Endothelial cell of umbilical vein (primary cell): ENCODE data around the gene IL17F. TPM values are rescaled to one million over a fixed set of nuclear protein-coding genes. Genes with fewer than 3 reads are reported as not detected.

Experiments used
- BruUV-seq: library from RNA; stranded (reverse); fragments of 400-500 nt; replicated peaks from 2 replicates; lab custom pipeline; 2021; lab: Mats Ljungman, UMichigan
- CTCF ChIA-PET: fragments of 300-600, 350-600 bp; sonication (Branson Sonifier 250); formaldehyde crosslinking; loops from one replicate; lab custom pipeline; 2021; ENCODE audit warnings: antibody characterized with exemption, inconsistent platforms; lab: Charles Lee
- POLR2A ChIA-PET: fragments of 300-600, 350-600 bp; sonication (Branson Sonifier 250); formaldehyde crosslinking; loops from one replicate; lab custom pipeline; 2021; ENCODE audit warnings: antibody characterized with exemption, inconsistent platforms; lab: Charles Lee
- DNase-seq: peaks from one replicate; pipeline ENCODE4 v3.0.0-alpha.2; 2011; ENCODE audit warnings: low read depth, low spot score
- FAIRE-seq: peaks from 2 replicates; lab custom pipeline; 2011; peaks lifted over from hg19 to GRCh38; lab: Jason Lieb, UNC
- H2AFZ ChIP-seq: 2 replicates; pipeline ENCODE4 v1.6.0; 2012; ENCODE audit warnings: low read depth, low read length, control low read depth, inconsistent platforms
- H3K27ac ChIP-seq: 2 replicates; pipeline ENCODE4 v1.5.1; 2011; ENCODE audit warnings: low read depth, mild to moderate bottlenecking, control low read depth, low read length, moderate library complexity; ENCODE audit not compliant: insufficient read depth
- H3K27me3 ChIP-seq, 2 experiments: 2 replicates each; pipeline versions ENCODE4 v1.6.0 to v1.6.1; 2011; ENCODE audit warnings: low read length in 2 of 2, mixed read lengths in 1 of 2; ENCODE audit not compliant: control insufficient read depth in 2 of 2, insufficient read depth in 2 of 2
- H3K36me3 ChIP-seq, 2 experiments: 2 replicates in 1 of 2; 3 replicates in 1 of 2; pipeline ENCODE4 v1.5.1; 2011; ENCODE audit warnings: low read length in 2 of 2, mild to moderate bottlenecking in 1 of 2, moderate library complexity in 1 of 2; ENCODE audit not compliant: control insufficient read depth in 2 of 2, insufficient read depth in 2 of 2; ENCODE audit errors: extremely low read depth in 1 of 2
- H3K4me1 ChIP-seq: 3 replicates; pipeline ENCODE4 v1.5.1; 2011; ENCODE audit warnings: mild to moderate bottlenecking, low read length; ENCODE audit not compliant: control insufficient read depth, insufficient read depth; ENCODE audit errors: extremely low read depth
- H3K4me2 ChIP-seq: 2 replicates; pipeline ENCODE4 v1.6.1; 2011; ENCODE audit warnings: low read length, control low read depth, mixed read lengths; ENCODE audit not compliant: insufficient read depth
- H3K4me3 ChIP-seq, 3 experiments: fragments of 200-600 bp in 1 of 3; sonication (generic), shearing (Covaris generic) in 1 of 3; replicated peaks in 1 of 3; 2 replicates each; pipeline ENCODE4 v1.5.1; 2011 to 2016; ENCODE audit warnings: control low read depth in 3 of 3, low read length in 3 of 3, mild to moderate bottlenecking in 2 of 3, inconsistent platforms in 1 of 3, low read depth in 1 of 3, moderate library complexity in 1 of 3; ENCODE audit not compliant: insufficient read depth in 1 of 3
- H3K79me2 ChIP-seq: 2 replicates; pipeline ENCODE4 v1.6.0; 2012; ENCODE audit warnings: low read length, inconsistent platforms; ENCODE audit not compliant: control insufficient read depth, insufficient read depth
- H3K9ac ChIP-seq: replicated peaks from 2 replicates; pipeline ENCODE3; 2011; ENCODE audit warnings: low read length, control low read depth; ENCODE audit not compliant: insufficient read depth; ENCODE audit errors: extremely low read depth
- H3K9me1 ChIP-seq: replicated peaks from 3 replicates; pipeline ENCODE4 v1.6.0; 2011; ENCODE audit warnings: mild to moderate bottlenecking, low read length; ENCODE audit not compliant: control insufficient read depth, insufficient read depth; ENCODE audit errors: extremely low read depth
- H3K9me3 ChIP-seq: replicated peaks from 2 replicates; pipeline ENCODE4 v1.5.1; 2012; ENCODE audit warnings: low read length, inconsistent platforms; ENCODE audit not compliant: control insufficient read depth, insufficient read depth
- H4K20me1 ChIP-seq: replicated peaks from 2 replicates; pipeline ENCODE3; 2011; ENCODE audit warnings: mild to moderate bottlenecking, low read length; ENCODE audit not compliant: control insufficient read depth, insufficient read depth; ENCODE audit errors: extremely low read depth
- CTCF ChIP-seq, 2 donors: IDR thresholded peaks; 1 replicate in 1 of 2; 2 replicates in 1 of 2; pipeline ENCODE4 v1.5.1; 2011; ENCODE audit warnings: low read length in 2 of 2, mild to moderate bottlenecking in 2 of 2, moderate library complexity in 2 of 2, control low read depth in 1 of 2, inconsistent platforms in 1 of 2, low read depth in 1 of 2; ENCODE audit not compliant: insufficient read depth in 1 of 2; ENCODE audit errors: extremely low read depth in 1 of 2
- EZH2 ChIP-seq: IDR thresholded peaks from 2 replicates; pipeline ENCODE4 v1.6.1; 2012; ENCODE audit warnings: borderline replicate concordance, low read depth, mild to moderate bottlenecking, moderate library complexity, low read length, inconsistent platforms; ENCODE audit not compliant: severe bottlenecking
- FOS ChIP-seq: IDR thresholded peaks from 2 replicates; pipeline ENCODE4 v1.6.1; 2011; ENCODE audit warnings: mild to moderate bottlenecking, low read length, moderate library complexity, borderline replicate concordance; ENCODE audit not compliant: insufficient read depth
- GATA2 ChIP-seq: IDR thresholded peaks from 2 replicates; pipeline ENCODE4 v1.7.0; 2011; ENCODE audit warnings: low read depth, mild to moderate bottlenecking, moderate library complexity, mixed read lengths, low read length; ENCODE audit not compliant: insufficient read length, insufficient read depth
- JUN ChIP-seq: IDR thresholded peaks from 2 replicates; pipeline ENCODE4 v1.6.1; 2011; ENCODE audit warnings: borderline replicate concordance, low read depth; ENCODE audit not compliant: insufficient read length, insufficient read depth
- MAX ChIP-seq: IDR thresholded peaks from 2 replicates; pipeline ENCODE4 v1.6.1; 2011; ENCODE audit not compliant: insufficient read depth, insufficient read length
- MYC ChIP-seq: IDR thresholded peaks from one replicate; pipeline ENCODE4 v1.6.1; 2011; ENCODE audit warnings: mild to moderate bottlenecking, low read depth, low read length
- POLR2A ChIP-seq: IDR thresholded peaks from 2 replicates; pipeline ENCODE4 v1.6.1; 2012; ENCODE audit warnings: low read depth, mild to moderate bottlenecking, control low read depth, low read length
- POLR2AphosphoS5 ChIP-seq: IDR thresholded peaks from 2 replicates; pipeline ENCODE4 v1.6.1; 2012; ENCODE audit warnings: low read depth, mild to moderate bottlenecking, control low read depth, low read length, moderate library complexity; ENCODE audit not compliant: insufficient read depth
- dilution Hi-C: fragments of 300-500 bp; cut with MboI; formaldehyde crosslinking; loops from one replicate; pipeline ENCODE4 v1.15.0; 2019; ENCODE audit warnings: low sequenced_read_pairs; ENCODE audit not compliant: extremely low pct_ligation_motif_present
- intact Hi-C: fragments of 100-400 bp; cut with micrococcal nuclease; formaldehyde crosslinking; loops from one replicate; pipeline ENCODE4 v1.10.0; 2022
- polyA plus RNA-seq, 4 experiments: library from polyadenylated mRNA; depleted of rRNA in 3 of 4; stranded (reverse) in 3 of 4; unstranded in 1 of 4; fragments of >200 nt; gene quantifications; 2 replicates each; pipeline versions ENCODE4 v1.2.1 to v1.2.3, GENCODE V29; 2011 to 2012; ENCODE audit warnings: missing spikeins in 1 of 4
- total RNA-seq: library from RNA; stranded (reverse); gene quantifications from 2 replicates; pipeline ENCODE4 v1.2.3, GENCODE V29; 2021

Gene IL17F
- total and polyA plus RNA-seq, 2 donors (not counting 3 experiments of a cell fraction or from before 2014, with no cell fraction given): not detected

GRCh38 chr6:52195886-52196285 is 48.4 kb downstream of the IL17F start:
- Histone ChIP-seq H3K27ac (no peak overlapping the region), H3K9ac (no peak overlapping the region), H3K9me3 (no peaks in the 10 kb centered on the region), H3K4me1 (no peaks in the 10 kb centered on the region), H4K20me1 (no peaks in the 10 kb centered on the region), H3K36me3 (no peaks in the 10 kb centered on the region), H3K9me1 (no peaks in the 10 kb centered on the region), H3K27me3 (no peaks in the 10 kb centered on the region), H2AFZ (no peak overlapping the region), H3K79me2 (no peaks in the 10 kb centered on the region), H3K4me2 (no peak overlapping the region), H3K4me3 (no peak overlapping the region)
- FAIRE-seq (no peak), DNase-seq (no peak)
- BruUV-seq: no TSS peak
- intact Hi-C loops: loop anchor here (10.0 kb wide), 1 partner anchor 61 kb away; no protein-coding TSS in a partner anchor
- no peak for TF ChIP-seq JUN
- TF ChIP-seq GATA2: no peak
- TF ChIP-seq CTCF (IDR thresholded peaks at IDR 0.05; ENCODE audit: extremely low read depth in 1 of 2, insufficient read depth in 1 of 2, low read depth in 1 of 2, low read length in 2 of 2): no peak
- TF ChIP-seq EZH2: no peak
- TF ChIP-seq POLR2AphosphoS5: no peak
- no peak for TF ChIP-seq MAX
- no peak for TF ChIP-seq MYC
- no peak for TF ChIP-seq POLR2A
- TF ChIP-seq FOS: no peak
- ChIA-PET POLR2A (no interaction called here), CTCF (no interaction called here)
- dilution Hi-C loops: no loop called here
